ENCODE results near the gene SPTLC3.

Gene SPTLC3

GRCh38 chr20:13200767-13201500 lies 192.2 kb downstream of the SPTLC3 start:
- no peak for DNase-seq (ENCODE audit: low read depth)

DNA sequence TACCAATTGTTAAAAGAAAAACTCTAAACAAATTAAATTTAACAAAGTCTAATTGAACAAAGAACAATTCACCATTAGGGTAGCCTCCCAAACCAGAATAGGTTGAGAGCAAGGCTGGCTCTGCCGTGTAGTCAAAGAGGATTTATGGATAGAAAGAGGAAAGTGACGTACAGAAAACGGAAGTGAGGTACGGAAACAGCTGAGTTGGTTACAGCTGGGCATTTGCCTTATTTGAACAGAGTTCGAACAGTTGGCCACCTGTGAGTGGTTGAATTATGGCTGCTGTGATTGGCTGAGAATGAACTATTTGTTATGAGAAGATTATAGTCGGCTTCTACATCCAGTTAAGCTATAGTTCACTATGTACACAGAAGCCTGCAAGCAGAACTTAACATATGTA lies 193.8 kb downstream of the SPTLC3 start:
- DNase-seq (ENCODE audit: low read depth): no peak

DNA sequence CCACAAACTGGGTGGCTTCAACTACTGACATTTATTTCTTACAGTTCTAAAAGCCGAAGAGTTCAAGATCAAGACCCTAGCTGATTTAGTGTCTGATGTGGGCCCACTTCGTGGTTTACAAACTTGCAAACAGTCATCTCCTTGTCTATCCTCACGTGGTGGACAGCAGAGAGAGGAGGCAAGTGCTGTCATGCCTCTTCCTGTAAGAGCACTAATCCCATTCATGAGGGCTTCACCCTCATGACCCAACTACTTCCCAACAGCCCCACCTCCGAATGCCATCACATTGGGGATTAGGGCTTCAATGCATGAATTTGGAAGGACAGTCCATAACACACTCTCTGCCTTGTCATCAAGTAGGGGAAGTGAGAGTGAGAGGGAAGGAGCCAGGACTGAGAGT lies 196.7 kb downstream of the SPTLC3 start:
- no peak for DNase-seq (ENCODE audit: low read depth)

- no peak for DNase-seq (ENCODE audit: low read depth)
These were observed 197.2 kb downstream of the SPTLC3 start for GRCh38 chr20:13205848-13206434.

DNA sequence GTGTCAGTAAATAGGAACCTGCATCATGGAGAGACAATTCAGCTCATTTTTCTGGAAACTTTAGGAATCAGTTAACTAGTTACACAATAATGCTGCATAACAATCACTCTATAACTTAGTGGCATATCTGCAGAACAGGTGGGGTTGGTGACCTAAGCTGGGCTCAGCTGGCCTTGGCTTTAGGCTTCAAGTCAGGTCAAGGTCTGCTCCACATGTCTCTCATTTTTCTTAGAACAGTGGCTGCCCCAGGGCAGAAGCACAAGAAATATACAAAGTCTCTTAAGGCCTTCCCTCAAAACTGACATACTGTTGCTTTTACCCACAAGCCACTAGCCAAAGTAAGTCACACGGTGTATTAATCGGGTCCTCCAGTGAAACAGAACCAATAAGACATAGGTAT lies 198.2 kb downstream of the SPTLC3 start:
- no peak for DNase-seq (ENCODE audit: low read depth)

- no peak for DNase-seq (ENCODE audit: low read depth)
These were observed 203.3 kb downstream of the SPTLC3 start for GRCh38 chr20:13211956-13212618.

- no peak for DNase-seq (ENCODE audit: low read depth)
These were observed 204.0 kb downstream of the SPTLC3 start for GRCh38 chr20:13212750-13213149.

DNA sequence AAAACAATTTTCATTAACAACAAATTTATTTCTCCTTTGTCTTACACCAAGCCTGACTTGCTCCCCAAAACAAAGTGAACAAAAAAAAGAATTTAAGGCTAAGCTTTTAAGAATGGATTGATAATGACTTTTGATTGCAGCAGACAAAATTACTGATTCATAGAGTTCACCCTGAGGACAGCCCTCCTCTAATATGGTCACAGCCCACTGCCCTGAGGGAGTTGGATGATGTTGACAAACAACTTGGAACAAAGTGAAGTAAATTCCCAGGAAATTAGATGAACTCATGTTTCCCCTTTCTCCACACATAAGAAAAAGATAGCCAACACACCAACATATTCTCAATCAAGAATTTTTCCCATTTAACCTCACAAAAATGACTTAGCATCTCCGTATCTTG lies 204.6 kb downstream of the SPTLC3 start:
- DNase-seq (ENCODE audit: low read depth): no peak

- no peak for DNase-seq (ENCODE audit: low read depth)
These were observed 207.8 kb downstream of the SPTLC3 start for GRCh38 chr20:13216533-13216932.
